Fibroblast of lung (primary cell): ENCODE data around the gene CD151.

Source experiments
- CTCF ChIP-seq, 2 donors: IDR thresholded peaks in 1 of 2; conservative IDR thresholded peaks in 1 of 2; 1 replicate in 1 of 2; 2 replicates in 1 of 2; pipeline ENCODE4 v1.5.1; 2011 to 2012; ENCODE audit warnings: low read length in 2 of 2, control low read depth in 1 of 2, inconsistent platforms in 1 of 2, low read depth in 1 of 2, mild to moderate bottlenecking in 1 of 2
- EZH2 ChIP-seq: IDR thresholded peaks from 2 replicates; pipeline ENCODE4 v1.5.1; 2012; ENCODE audit warnings: low read length, control low read depth, mild to moderate bottlenecking; ENCODE audit errors: missing control alignments

GRCh38 chr11:855796-856195, 23.0 kb downstream of the CD151 start:
- TF ChIP-seq CTCF (conservative IDR thresholded peaks at IDR 0.05 in 1 of 2, IDR thresholded peaks at IDR 0.05 in 1 of 2; ENCODE audit: low read depth in 1 of 2, low read length in 2 of 2) (no peak), EZH2 (no peak)
